Retinal pigment epithelial cell (primary cell): ENCODE data around the gene LCE2A.

Experiments
- DNase-seq: peaks from one replicate; pipeline ENCODE4 v3.0.0-alpha.2; 2010; ENCODE audit warnings: low read depth
- H3K4me3 ChIP-seq: 2 replicates; pipeline ENCODE4 v1.5.1; 2011; ENCODE audit warnings: mild to moderate bottlenecking, low read length, control low read depth, moderate library complexity
- CTCF ChIP-seq: conservative IDR thresholded peaks from 2 replicates; pipeline ENCODE4 v1.5.1; 2011; ENCODE audit warnings: low read depth, low read length, control low read depth, inconsistent platforms

Gene LCE2A

GRCh38 chr1:152707860-152708259, 9.7 kb downstream of the LCE2A start, which contains the start of gene LCE4A:
LCE4A (plus strand) TSS chr1:152708160; CDS start chr1:152709076, 916 bp downstream.
- TF ChIP-seq CTCF, result no peak
- H3K4me3 ChIP-seq, result no peak within 1 kb of the TSS

DNA sequence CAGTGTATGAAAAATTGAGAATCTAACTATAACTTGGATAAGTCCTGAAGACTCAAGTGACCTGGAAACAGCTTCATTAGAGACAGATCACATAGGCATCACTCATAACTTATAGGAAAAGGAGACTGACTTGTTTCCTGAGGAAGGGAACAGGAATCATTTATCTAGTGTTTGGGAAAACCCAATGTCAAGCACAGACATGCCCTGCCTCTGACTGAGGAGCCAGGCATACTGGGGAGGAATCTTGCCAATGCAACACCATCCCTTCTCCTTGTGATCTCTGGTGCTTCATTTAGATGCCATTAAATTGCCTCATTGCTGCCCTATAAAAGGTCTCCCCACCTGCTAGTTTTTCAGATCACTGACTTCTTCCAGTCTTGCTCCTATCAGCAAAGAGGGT, 20.1 kb downstream of the LCE2A start:
- DNase-seq, result no peak
- no peak for TF ChIP-seq CTCF
- no peak overlapping the region for H3K4me3 ChIP-seq

More at GRCh38 chr1:152707860-152708259, 9.7 kb downstream of the LCE2A start, which contains the start of gene LCE4A:
- no peak for DNase-seq

DNA sequence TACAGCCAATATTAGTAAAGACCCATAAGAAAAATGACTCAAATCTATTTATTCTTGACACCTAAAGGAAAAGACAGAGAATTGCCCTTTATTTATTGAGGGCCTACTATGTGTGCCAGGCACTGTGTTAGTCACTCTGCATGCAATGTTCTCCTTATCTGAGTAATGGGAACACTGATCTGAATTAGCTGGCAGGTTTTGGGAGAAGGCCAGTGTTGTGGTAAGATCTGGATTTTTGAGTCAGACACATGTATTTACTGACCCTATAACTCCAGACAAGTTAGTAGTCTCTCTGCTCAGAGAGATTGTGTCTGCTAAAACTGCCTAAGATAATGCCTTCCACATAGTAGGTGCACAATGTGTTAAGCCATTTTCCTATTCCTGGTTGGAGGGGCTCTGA, 27.1 kb downstream of the LCE2A start:
- TF ChIP-seq CTCF, result no peak
- DNase-seq, result no peak

DNA sequence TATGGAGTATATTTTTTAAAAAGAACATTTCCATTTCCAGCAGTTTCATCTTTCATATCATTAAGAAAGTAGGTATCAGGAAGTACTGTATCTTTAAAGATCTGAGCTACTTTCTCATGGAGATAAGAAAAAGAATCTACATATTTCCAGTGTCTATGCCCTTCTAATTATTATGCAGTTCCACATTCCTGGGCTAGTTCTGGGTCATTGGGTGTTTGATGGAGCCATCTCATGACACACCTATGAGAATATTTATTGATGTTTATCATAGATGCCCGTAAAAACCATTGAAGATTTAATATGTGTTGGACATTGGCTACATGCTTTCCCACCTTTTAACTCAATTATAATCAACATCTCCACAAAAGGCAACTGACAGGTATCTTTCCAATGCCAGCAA, 30.8 kb downstream of the LCE2A start:
- DNase-seq, result no peak
- no peak overlapping the region for H3K4me3 ChIP-seq
- TF ChIP-seq CTCF, result no peak

More for the DNA sequence above, 27.1 kb downstream of the LCE2A start:
- no peak overlapping the region for H3K4me3 ChIP-seq

- no peak overlapping the region for H3K4me3 ChIP-seq
- peak; percentile 34 for TF ChIP-seq CTCF
- DNase-seq, result no peak
Measured at GRCh38 chr1:152735648-152736047, 37.5 kb downstream of the LCE2A start.

DNA sequence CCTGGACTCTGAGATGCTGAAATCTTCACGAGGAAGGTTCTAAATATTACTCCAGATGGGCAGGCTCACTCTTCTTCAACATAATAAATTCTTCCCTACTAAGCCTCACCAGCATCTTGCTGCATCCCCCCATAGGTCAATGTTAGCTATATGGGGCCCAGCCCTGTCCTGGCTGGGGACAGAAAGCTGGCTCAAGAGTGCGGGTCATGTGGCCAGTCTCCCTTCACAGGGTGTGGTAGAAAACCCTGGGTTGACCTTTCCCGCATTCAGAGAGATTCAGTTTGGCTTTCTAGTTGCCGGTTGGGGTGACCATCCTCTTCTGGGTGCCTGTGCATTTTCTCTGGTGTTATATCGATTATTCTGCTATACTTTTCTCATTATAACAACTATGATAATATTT, 39.9 kb downstream of the LCE2A start:
- H3K4me3 ChIP-seq, result no peak overlapping the region
- DNase-seq, result no peak
- TF ChIP-seq CTCF, result no peak

- TF ChIP-seq CTCF, result no peak
- no peak overlapping the region for H3K4me3 ChIP-seq
- DNase-seq, result no peak
Measured at GRCh38 chr1:152739841-152740240, 41.7 kb downstream of the LCE2A start.
